MM.1S (cell line): ENCODE results near the gene CEP78.

Experiments
- DNase-seq: peaks from one replicate; pipeline ENCODE4 v3.0.0-alpha.2; 2015
- H2AFZ ChIP-seq: fragments of 300-600 bp; sonication (generic); 2 replicates; pipeline ENCODE4 v1.6.0; 2016; ENCODE audit warnings: antibody characterized with exemption, low read length
- H3F3A ChIP-seq: fragments of 300-600 bp; sonication (generic); 2 replicates; pipeline ENCODE4 v1.6.1; 2016; ENCODE audit warnings: mild to moderate bottlenecking, antibody characterized with exemption, low read length, moderate library complexity, mixed read lengths; ENCODE audit not compliant: insufficient read depth
- H3K27ac ChIP-seq: fragments of 300-600 bp; sonication (generic); 2 replicates; pipeline ENCODE4 v1.5.1; 2016; ENCODE audit warnings: mild to moderate bottlenecking, low read length
- H3K27me3 ChIP-seq: fragments of 300-600 bp; sonication (generic); replicated peaks from 2 replicates; pipeline ENCODE4 v1.6.0; 2016; ENCODE audit warnings: low read length; ENCODE audit not compliant: insufficient read depth
- H3K36me3 ChIP-seq: fragments of 300-600 bp; sonication (generic); replicated peaks from 2 replicates; pipeline ENCODE4 v1.6.1; 2016; ENCODE audit warnings: mild to moderate bottlenecking, low read length, mixed read lengths; ENCODE audit not compliant: insufficient read depth
- H3K4me1 ChIP-seq: fragments of 300-600 bp; sonication (generic); 2 replicates; pipeline ENCODE4 v1.6.1; 2016; ENCODE audit warnings: low read length, mixed read lengths
- H3K4me2 ChIP-seq: fragments of 300-600 bp; sonication (generic); 2 replicates; pipeline ENCODE4 v1.6.0; 2016; ENCODE audit warnings: low read depth, low read length
- H3K4me3 ChIP-seq: fragments of 300-600 bp; sonication (generic); 2 replicates; pipeline ENCODE4 v1.5.1; 2016; ENCODE audit warnings: low read length, mixed read lengths
- H3K79me2 ChIP-seq: fragments of 300-600 bp; sonication (generic); 2 replicates; pipeline ENCODE4 v1.6.1; 2016; ENCODE audit warnings: mixed run types, low read length, mixed read lengths
- H3K9ac ChIP-seq: fragments of 300-600 bp; sonication (generic); 2 replicates; pipeline ENCODE4 v1.6.1; 2016; ENCODE audit warnings: low read length, mixed read lengths
- H3K9me2 ChIP-seq: fragments of 300-600 bp; sonication (generic); replicated peaks from 2 replicates; pipeline ENCODE4 v1.6.1; 2016; ENCODE audit warnings: mild to moderate bottlenecking, low read length, mixed read lengths; ENCODE audit not compliant: insufficient read depth
- H3K9me3 ChIP-seq: fragments of 300-600 bp; sonication (generic); replicated peaks from 2 replicates; pipeline ENCODE4 v1.6.1; 2016; ENCODE audit warnings: mild to moderate bottlenecking, low read length, mixed read lengths; ENCODE audit not compliant: insufficient read depth
- H4K20me1 ChIP-seq: fragments of 300-600 bp; sonication (generic); 2 replicates; pipeline ENCODE4 v1.6.1; 2016; ENCODE audit warnings: mild to moderate bottlenecking, low read length, moderate library complexity, mixed read lengths; ENCODE audit not compliant: insufficient read depth
- EZH2 ChIP-seq: fragments of 300-600 bp; sonication (generic); optimal IDR thresholded peaks from 2 replicates; pipeline ENCODE3; 2017; ENCODE audit warnings: low read depth, mild to moderate bottlenecking, antibody characterized with exemption, low read length, mixed read lengths
- EZH2phosphoT487 ChIP-seq: fragments of 300-600 bp; sonication (generic); IDR thresholded peaks from 2 replicates; pipeline ENCODE4 v1.6.1; 2018; ENCODE audit warnings: antibody characterized with exemption, low read length
- TF ChIP-seq, protein P1 (sequence below): fragments of 300-600 bp; sonication (generic); IDR thresholded peaks from 2 replicates; pipeline ENCODE4 v1.5.1; 2016; ENCODE audit warnings: antibody characterized with exemption, low read length, mixed read lengths

Gene CEP78

DNA sequence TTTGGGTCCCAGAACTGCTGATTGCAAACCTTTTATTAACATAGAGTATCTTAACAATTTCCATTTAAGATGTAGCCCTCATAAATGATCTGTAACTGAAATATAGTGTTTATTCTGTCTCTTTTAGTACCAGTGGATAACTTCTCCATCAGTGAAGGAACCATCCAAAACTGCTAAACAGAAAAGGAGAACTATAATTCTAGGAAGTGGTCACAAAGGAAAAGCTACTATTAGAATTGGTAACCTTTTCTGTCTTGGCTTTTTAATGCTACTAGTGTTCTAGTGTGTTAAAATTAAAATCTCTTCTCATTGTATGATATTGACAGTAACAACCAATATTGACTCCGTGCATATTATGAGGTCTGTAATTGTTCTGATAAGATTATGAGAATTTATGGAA lies 12.8 kb downstream of the CEP78 start:
- no peaks in the 10 kb centered on the region for H4K20me1 ChIP-seq
- TF ChIP-seq, protein P1, sequence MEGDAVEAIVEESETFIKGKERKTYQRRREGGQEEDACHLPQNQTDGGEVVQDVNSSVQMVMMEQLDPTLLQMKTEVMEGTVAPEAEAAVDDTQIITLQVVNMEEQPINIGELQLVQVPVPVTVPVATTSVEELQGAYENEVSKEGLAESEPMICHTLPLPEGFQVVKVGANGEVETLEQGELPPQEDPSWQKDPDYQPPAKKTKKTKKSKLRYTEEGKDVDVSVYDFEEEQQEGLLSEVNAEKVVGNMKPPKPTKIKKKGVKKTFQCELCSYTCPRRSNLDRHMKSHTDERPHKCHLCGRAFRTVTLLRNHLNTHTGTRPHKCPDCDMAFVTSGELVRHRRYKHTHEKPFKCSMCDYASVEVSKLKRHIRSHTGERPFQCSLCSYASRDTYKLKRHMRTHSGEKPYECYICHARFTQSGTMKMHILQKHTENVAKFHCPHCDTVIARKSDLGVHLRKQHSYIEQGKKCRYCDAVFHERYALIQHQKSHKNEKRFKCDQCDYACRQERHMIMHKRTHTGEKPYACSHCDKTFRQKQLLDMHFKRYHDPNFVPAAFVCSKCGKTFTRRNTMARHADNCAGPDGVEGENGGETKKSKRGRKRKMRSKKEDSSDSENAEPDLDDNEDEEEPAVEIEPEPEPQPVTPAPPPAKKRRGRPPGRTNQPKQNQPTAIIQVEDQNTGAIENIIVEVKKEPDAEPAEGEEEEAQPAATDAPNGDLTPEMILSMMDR: no peak
- TF ChIP-seq EZH2phosphoT487 (no peak), EZH2 (no peak)
- no peak for DNase-seq
- no peak overlapping the region for H3K27ac ChIP-seq
- no peak overlapping the region for H3K9ac ChIP-seq
- no peaks in the 10 kb centered on the region for H3K27me3 ChIP-seq
- H3K9me2 ChIP-seq: no peaks in the 10 kb centered on the region
- H3K79me2 ChIP-seq: no peaks in the 10 kb centered on the region
- no peak overlapping the region for H3K4me3 ChIP-seq
- no peaks in the 10 kb centered on the region for H3K9me3 ChIP-seq
- peaks cover 3% of the 10 kb centered on the region; the same call in 1 of the 2 replicates for H3K36me3 ChIP-seq
- no peak overlapping the region for H2AFZ ChIP-seq
- H3K4me1 ChIP-seq: no peaks in the 10 kb centered on the region
- no peaks in the 10 kb centered on the region for H3F3A ChIP-seq
- no peak overlapping the region for H3K4me2 ChIP-seq

DNA sequence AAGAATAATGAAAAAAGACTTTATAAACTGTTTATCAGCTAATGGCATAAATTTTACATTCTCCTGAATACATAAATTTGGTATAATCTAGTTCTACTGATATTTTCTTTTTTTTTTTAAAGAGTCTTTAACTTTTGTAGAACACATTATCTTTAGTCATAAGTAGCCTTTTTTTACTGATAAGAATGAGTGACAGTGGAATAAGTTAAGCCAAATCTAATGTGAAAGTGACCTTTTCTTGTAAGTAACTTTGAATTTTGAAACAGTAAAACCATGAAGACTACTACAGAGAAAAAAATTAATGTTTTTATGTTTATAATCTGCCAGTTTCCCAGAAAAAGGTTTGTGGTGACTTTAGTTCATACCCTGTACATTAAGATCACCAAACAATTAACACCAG lies 13.7 kb downstream of the CEP78 start:
- no peaks in the 10 kb centered on the region for H3K27me3 ChIP-seq
- TF ChIP-seq, protein P1: no peak
- TF ChIP-seq EZH2phosphoT487 (no peak), EZH2 (no peak)
- no peak overlapping the region for H3K9ac ChIP-seq
- no peaks in the 10 kb centered on the region for H3K9me2 ChIP-seq
- no peaks in the 10 kb centered on the region for H3K4me1 ChIP-seq
- peaks cover 3% of the 10 kb centered on the region; the same call in 1 of the 2 replicates for H3K36me3 ChIP-seq
- no peaks in the 10 kb centered on the region for H3K79me2 ChIP-seq
- H4K20me1 ChIP-seq: no peaks in the 10 kb centered on the region
- H3F3A ChIP-seq: no peaks in the 10 kb centered on the region
- no peak overlapping the region for H2AFZ ChIP-seq
- no peaks in the 10 kb centered on the region for H3K9me3 ChIP-seq
- H3K27ac ChIP-seq: no peak overlapping the region
- no peak overlapping the region for H3K4me2 ChIP-seq
- DNase-seq: no peak
- H3K4me3 ChIP-seq: no peak overlapping the region

DNA sequence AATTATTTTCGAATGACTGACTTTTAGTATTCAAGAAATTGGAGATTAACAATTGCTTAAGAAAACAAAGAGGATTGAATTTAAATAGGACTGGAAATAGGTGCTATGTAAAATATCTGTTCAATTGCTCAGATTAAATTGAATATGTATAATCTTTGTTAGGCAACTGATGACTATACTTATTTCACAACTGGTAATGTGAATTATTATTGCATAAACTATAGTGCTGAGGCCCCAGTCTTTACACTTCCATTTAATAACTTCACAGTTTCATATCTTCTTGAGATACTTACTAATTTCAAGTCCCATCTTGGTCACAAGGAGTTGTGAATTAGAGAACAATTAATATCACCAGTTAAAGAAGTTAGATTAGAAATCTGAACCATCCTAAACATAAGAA lies 16.7 kb downstream of the CEP78 start:
- TF ChIP-seq, protein P1: no peak
- TF ChIP-seq EZH2: no peak
- no peak for TF ChIP-seq EZH2phosphoT487
- no peaks in the 10 kb centered on the region for H3K27me3 ChIP-seq
- H3K4me1 ChIP-seq: no peaks in the 10 kb centered on the region
- no peak overlapping the region for H3K27ac ChIP-seq
- no peaks in the 10 kb centered on the region for H3K9me2 ChIP-seq
- no peak for DNase-seq
- H3K36me3 ChIP-seq: no peaks in the 10 kb centered on the region; the same call in 1 of the 2 replicates
- H4K20me1 ChIP-seq: no peaks in the 10 kb centered on the region
- no peaks in the 10 kb centered on the region for H3K9me3 ChIP-seq
- no peak overlapping the region for H3K4me2 ChIP-seq
- H3K9ac ChIP-seq: no peak overlapping the region
- no peaks in the 10 kb centered on the region for H3K79me2 ChIP-seq
- no peaks in the 10 kb centered on the region for H3F3A ChIP-seq
- H3K4me3 ChIP-seq: no peak overlapping the region
- no peak overlapping the region for H2AFZ ChIP-seq
